ENCODE measurements around the gene JUN. TPM values are rescaled to one million over a fixed set of nuclear protein-coding genes. Genes with fewer than 3 reads are reported as not detected.

Gene JUN
- total and polyA plus RNA-seq, 2 experiments from 2014 or later, result 23.3 to 28.5 TPM

DNA sequence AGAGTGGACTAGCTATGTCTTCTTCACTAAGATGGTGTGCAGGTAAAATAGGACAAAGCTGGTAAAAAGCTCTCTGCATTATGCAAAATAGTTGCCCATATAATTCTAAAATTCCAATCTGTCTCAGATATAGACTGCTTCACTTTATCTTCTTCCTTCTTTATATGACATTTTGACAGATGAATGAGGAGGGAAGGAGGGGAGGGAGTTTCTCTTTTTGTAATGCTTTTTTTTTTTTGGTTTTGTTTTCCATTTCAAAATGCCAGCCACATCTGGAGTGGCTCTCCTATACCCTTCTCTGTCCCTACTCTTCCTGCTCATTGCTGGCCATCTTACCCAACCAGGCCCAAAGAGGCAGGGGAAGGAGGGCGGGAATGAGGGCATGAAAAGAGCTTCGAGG is 24.2 kb upstream of the JUN start:
- no peak overlapping the region for H3K27ac Mint-ChIP-seq
- ATAC-seq (no peak), DNase-seq (ENCODE audit: low spot score) (no peak)
- peaks cover 2% of the 10 kb centered on the region for H3K27me3 Mint-ChIP-seq (ENCODE audit: insufficient read depth, low read depth, poor library complexity)
- Histone ChIP-seq H4K20me1 (replicated peaks; ENCODE audit: insufficient read depth) (no peaks in the 10 kb centered on the region), H3K4me3 (no peak overlapping the region), H3K27ac (ENCODE audit: low read depth) (no peak overlapping the region), H3K79me2 (replicated peaks; ENCODE audit: insufficient read depth) (no peaks in the 10 kb centered on the region), H2AFZ (no peak overlapping the region), H3K4me1 (ENCODE audit: insufficient read depth) (peaks cover 8% of the 10 kb centered on the region; the same call in 1 of the 2 replicates), H3K27me3 (ENCODE audit: insufficient read depth) (0 out of 2 replicates have a peak, but pooled peaks cover under 1% of the 10 kb centered on the region), H3K9me2 (ENCODE audit: insufficient read depth) (0 out of 2 replicates have a peak, but pooled peaks cover 5% of the 10 kb centered on the region), H3K36me3 (ENCODE audit: insufficient read depth) (no peaks in the 10 kb centered on the region), H3K4me2 (no peak overlapping the region), H3F3A (replicated peaks; ENCODE audit: low read depth) (no peaks in the 10 kb centered on the region)
- H3K4me3 Mint-ChIP-seq, result no peak overlapping the region
- H3K9me3 Mint-ChIP-seq, result no peaks in the 10 kb centered on the region
- peaks cover 7% of the 10 kb centered on the region for H3K4me1 Mint-ChIP-seq
- no peak for TF ChIP-seq ZNF331 (CRISPR knock-in tag; IDR thresholded peaks at IDR 0.05; ENCODE audit: low read depth)
- no peak for TF ChIP-seq NANOG (IDR thresholded peaks at IDR 0.05; ENCODE audit: borderline replicate concordance)
- TF ChIP-seq, protein P1, sequence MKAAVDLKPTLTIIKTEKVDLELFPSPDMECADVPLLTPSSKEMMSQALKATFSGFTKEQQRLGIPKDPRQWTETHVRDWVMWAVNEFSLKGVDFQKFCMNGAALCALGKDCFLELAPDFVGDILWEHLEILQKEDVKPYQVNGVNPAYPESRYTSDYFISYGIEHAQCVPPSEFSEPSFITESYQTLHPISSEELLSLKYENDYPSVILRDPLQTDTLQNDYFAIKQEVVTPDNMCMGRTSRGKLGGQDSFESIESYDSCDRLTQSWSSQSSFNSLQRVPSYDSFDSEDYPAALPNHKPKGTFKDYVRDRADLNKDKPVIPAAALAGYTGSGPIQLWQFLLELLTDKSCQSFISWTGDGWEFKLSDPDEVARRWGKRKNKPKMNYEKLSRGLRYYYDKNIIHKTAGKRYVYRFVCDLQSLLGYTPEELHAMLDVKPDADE (IDR thresholded peaks at IDR 0.05), result no peak
- TF ChIP-seq CREB1 (CRISPR knock-in tag; IDR thresholded peaks at IDR 0.05; ENCODE audit: low read depth), result no peak
- TF ChIP-seq EZH2 (IDR thresholded peaks at IDR 0.05; ENCODE audit: low read depth, unreplicated experiment), result no peak
- TF ChIP-seq, protein P2, sequence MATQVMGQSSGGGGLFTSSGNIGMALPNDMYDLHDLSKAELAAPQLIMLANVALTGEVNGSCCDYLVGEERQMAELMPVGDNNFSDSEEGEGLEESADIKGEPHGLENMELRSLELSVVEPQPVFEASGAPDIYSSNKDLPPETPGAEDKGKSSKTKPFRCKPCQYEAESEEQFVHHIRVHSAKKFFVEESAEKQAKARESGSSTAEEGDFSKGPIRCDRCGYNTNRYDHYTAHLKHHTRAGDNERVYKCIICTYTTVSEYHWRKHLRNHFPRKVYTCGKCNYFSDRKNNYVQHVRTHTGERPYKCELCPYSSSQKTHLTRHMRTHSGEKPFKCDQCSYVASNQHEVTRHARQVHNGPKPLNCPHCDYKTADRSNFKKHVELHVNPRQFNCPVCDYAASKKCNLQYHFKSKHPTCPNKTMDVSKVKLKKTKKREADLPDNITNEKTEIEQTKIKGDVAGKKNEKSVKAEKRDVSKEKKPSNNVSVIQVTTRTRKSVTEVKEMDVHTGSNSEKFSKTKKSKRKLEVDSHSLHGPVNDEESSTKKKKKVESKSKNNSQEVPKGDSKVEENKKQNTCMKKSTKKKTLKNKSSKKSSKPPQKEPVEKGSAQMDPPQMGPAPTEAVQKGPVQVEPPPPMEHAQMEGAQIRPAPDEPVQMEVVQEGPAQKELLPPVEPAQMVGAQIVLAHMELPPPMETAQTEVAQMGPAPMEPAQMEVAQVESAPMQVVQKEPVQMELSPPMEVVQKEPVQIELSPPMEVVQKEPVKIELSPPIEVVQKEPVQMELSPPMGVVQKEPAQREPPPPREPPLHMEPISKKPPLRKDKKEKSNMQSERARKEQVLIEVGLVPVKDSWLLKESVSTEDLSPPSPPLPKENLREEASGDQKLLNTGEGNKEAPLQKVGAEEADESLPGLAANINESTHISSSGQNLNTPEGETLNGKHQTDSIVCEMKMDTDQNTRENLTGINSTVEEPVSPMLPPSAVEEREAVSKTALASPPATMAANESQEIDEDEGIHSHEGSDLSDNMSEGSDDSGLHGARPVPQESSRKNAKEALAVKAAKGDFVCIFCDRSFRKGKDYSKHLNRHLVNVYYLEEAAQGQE (IDR thresholded peaks at IDR 0.05; ENCODE audit: unreplicated experiment), result no peak
- no peak for TF ChIP-seq POLR2AphosphoS5 (IDR thresholded peaks at IDR 0.05; ENCODE audit: low read depth)
- no peak for TF ChIP-seq ZNF114 (CRISPR knock-in tag; IDR thresholded peaks at IDR 0.05)
- no peak for TF ChIP-seq EZH2phosphoT487 (IDR thresholded peaks at IDR 0.05; ENCODE audit: unreplicated experiment)
- TF ChIP-seq, protein P3, sequence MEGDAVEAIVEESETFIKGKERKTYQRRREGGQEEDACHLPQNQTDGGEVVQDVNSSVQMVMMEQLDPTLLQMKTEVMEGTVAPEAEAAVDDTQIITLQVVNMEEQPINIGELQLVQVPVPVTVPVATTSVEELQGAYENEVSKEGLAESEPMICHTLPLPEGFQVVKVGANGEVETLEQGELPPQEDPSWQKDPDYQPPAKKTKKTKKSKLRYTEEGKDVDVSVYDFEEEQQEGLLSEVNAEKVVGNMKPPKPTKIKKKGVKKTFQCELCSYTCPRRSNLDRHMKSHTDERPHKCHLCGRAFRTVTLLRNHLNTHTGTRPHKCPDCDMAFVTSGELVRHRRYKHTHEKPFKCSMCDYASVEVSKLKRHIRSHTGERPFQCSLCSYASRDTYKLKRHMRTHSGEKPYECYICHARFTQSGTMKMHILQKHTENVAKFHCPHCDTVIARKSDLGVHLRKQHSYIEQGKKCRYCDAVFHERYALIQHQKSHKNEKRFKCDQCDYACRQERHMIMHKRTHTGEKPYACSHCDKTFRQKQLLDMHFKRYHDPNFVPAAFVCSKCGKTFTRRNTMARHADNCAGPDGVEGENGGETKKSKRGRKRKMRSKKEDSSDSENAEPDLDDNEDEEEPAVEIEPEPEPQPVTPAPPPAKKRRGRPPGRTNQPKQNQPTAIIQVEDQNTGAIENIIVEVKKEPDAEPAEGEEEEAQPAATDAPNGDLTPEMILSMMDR (conservative IDR thresholded peaks at IDR 0.05; ENCODE audit: low read depth in 2 of 2), result no peak
- TF ChIP-seq, protein P4, sequence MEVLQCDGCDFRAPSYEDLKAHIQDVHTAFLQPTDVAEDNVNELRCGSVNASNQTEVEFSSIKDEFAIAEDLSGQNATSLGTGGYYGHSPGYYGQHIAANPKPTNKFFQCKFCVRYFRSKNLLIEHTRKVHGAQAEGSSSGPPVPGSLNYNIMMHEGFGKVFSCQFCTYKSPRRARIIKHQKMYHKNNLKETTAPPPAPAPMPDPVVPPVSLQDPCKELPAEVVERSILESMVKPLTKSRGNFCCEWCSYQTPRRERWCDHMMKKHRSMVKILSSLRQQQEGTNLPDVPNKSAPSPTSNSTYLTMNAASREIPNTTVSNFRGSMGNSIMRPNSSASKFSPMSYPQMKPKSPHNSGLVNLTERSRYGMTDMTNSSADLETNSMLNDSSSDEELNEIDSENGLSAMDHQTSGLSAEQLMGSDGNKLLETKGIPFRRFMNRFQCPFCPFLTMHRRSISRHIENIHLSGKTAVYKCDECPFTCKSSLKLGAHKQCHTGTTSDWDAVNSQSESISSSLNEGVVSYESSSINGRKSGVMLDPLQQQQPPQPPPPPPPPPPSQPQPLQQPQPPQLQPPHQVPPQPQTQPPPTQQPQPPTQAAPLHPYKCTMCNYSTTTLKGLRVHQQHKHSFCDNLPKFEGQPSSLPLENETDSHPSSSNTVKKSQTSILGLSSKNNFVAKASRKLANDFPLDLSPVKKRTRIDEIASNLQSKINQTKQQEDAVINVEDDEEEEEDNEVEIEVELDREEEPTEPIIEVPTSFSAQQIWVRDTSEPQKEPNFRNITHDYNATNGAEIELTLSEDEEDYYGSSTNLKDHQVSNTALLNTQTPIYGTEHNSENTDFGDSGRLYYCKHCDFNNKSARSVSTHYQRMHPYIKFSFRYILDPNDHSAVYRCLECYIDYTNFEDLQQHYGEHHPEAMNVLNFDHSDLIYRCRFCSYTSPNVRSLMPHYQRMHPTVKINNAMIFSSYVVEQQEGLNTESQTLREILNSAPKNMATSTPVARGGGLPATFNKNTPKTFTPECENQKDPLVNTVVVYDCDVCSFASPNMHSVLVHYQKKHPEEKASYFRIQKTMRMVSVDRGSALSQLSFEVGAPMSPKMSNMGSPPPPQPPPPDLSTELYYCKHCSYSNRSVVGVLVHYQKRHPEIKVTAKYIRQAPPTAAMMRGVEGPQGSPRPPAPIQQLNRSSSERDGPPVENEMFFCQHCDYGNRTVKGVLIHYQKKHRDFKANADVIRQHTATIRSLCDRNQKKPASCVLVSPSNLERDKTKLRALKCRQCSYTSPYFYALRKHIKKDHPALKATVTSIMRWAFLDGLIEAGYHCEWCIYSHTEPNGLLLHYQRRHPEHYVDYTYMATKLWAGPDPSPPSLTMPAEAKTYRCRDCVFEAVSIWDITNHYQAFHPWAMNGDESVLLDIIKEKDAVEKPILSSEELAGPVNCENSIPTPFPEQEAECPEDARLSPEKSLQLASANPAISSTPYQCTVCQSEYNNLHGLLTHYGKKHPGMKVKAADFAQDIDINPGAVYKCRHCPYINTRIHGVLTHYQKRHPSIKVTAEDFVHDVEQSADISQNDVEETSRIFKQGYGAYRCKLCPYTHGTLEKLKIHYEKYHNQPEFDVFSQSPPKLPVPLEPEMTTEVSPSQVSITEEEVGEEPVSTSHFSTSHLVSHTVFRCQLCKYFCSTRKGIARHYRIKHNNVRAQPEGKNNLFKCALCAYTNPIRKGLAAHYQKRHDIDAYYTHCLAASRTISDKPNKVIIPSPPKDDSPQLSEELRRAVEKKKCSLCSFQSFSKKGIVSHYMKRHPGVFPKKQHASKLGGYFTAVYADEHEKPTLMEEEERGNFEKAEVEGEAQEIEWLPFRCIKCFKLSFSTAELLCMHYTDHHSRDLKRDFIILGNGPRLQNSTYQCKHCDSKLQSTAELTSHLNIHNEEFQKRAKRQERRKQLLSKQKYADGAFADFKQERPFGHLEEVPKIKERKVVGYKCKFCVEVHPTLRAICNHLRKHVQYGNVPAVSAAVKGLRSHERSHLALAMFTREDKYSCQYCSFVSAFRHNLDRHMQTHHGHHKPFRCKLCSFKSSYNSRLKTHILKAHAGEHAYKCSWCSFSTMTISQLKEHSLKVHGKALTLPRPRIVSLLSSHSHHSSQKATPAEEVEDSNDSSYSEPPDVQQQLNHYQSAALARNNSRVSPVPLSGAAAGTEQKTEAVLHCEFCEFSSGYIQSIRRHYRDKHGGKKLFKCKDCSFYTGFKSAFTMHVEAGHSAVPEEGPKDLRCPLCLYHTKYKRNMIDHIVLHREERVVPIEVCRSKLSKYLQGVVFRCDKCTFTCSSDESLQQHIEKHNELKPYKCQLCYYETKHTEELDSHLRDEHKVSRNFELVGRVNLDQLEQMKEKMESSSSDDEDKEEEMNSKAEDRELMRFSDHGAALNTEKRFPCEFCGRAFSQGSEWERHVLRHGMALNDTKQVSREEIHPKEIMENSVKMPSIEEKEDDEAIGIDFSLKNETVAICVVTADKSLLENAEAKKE (CRISPR knock-in tag; IDR thresholded peaks at IDR 0.05), result no peak
- TF ChIP-seq JUNB (IDR thresholded peaks at IDR 0.05; ENCODE audit: unreplicated experiment), result no peak
- H3K36me3 Mint-ChIP-seq (ENCODE audit: low read depth), result no peaks in the 10 kb centered on the region

Data from GM23338 (cell line).